HEK293 (cell line): ENCODE results near the gene ANO7.

Experiments used
- CTCF ChIA-PET: fragments of 350-600 bp; formaldehyde crosslinking; extraction: SDS; loops from one replicate; lab custom pipeline; 2021; ENCODE audit warnings: antibody characterized with exemption; lab: Yijun Ruan, JAX
- POLR2A ChIA-PET: fragments of 300-600 bp; formaldehyde crosslinking; extraction: SDS; loops from one replicate; lab custom pipeline; 2020; ENCODE audit warnings: antibody characterized with exemption, inconsistent platforms; lab: Yijun Ruan, JAX
- H3K27ac ChIP-seq: fragments of 200-500 bp; sonication (Bioruptor generic); 2 replicates; pipeline ENCODE4 v1.5.1; 2014; ENCODE audit warnings: low read depth, low read length, control low read depth, inconsistent platforms; ENCODE audit errors: extremely low read depth
- H3K36me3 ChIP-seq, 2 experiments: fragments of 200-500 bp in 1 of 2; sonication (Bioruptor generic) in 1 of 2; 1 replicate in 1 of 2; 2 replicates in 1 of 2; pipeline ENCODE4 v1.5.1; 2014 to 2017; ENCODE audit warnings: inconsistent platforms in 2 of 2, low read length in 2 of 2; ENCODE audit not compliant: control insufficient read depth in 2 of 2, insufficient read depth in 1 of 2
- H3K4me1 ChIP-seq: fragments of 200-500 bp; sonication (Bioruptor generic); 2 replicates; pipeline ENCODE4 v1.5.1; 2014; ENCODE audit warnings: mild to moderate bottlenecking, low read length, inconsistent platforms; ENCODE audit not compliant: control insufficient read depth, insufficient read depth
- H3K4me3 ChIP-seq: 2 replicates; pipeline ENCODE4 v1.5.1; 2011; ENCODE audit warnings: low read depth, mild to moderate bottlenecking, control low read depth, low read length, moderate library complexity
- H3K9me3 ChIP-seq: fragments of 200-500 bp; sonication (Bioruptor generic); 2 replicates; pipeline ENCODE4 v1.5.1; 2014; ENCODE audit warnings: low read depth, low read length, inconsistent platforms; ENCODE audit not compliant: control insufficient read depth, insufficient read depth
- CTCF ChIP-seq: fragments of 450-650 bp; formaldehyde crosslinking; IDR thresholded peaks from 2 replicates; pipeline ENCODE4 v1.5.1; 2016; ENCODE audit warnings: missing biosample characterization, missing genetic modification characterization
- GLI2 ChIP-seq: fragments of 450-650 bp; formaldehyde crosslinking; IDR thresholded peaks from 2 replicates; pipeline ENCODE4; 2017; ENCODE audit warnings: missing biosample characterization, missing genetic modification characterization, low read depth, borderline replicate concordance
- INSM2 ChIP-seq: fragments of 450-650 bp; formaldehyde crosslinking; IDR thresholded peaks from 2 replicates; pipeline ENCODE4 v1.5.1; 2016; ENCODE audit warnings: missing biosample characterization, missing genetic modification characterization
- PRDM4 ChIP-seq: fragments of 450-650 bp; formaldehyde crosslinking; IDR thresholded peaks from 2 replicates; pipeline ENCODE4 v1.5.1; 2017; ENCODE audit warnings: missing biosample characterization, missing genetic modification characterization
- SETDB1 ChIP-seq: IDR thresholded peaks from one replicate; pipeline ENCODE4 v1.6.1; 2017; ENCODE audit warnings: mild to moderate bottlenecking, low read length, moderate library complexity, mixed read lengths; ENCODE audit not compliant: insufficient read length
- SP2 ChIP-seq: fragments of 450-650 bp; formaldehyde crosslinking; IDR thresholded peaks from 2 replicates; pipeline ENCODE4 v1.5.1; 2016; ENCODE audit warnings: missing biosample characterization, missing genetic modification characterization
- SP3 ChIP-seq: fragments of 450-650 bp; formaldehyde crosslinking; IDR thresholded peaks from 2 replicates; pipeline ENCODE4 v1.5.1; 2016; ENCODE audit warnings: missing biosample characterization, missing genetic modification characterization
- ZBTB20 ChIP-seq: fragments of 450-650 bp; formaldehyde crosslinking; IDR thresholded peaks from 2 replicates; pipeline ENCODE4 v1.5.1; 2016; ENCODE audit warnings: missing biosample characterization, missing genetic modification characterization
- ZNF324 ChIP-seq: fragments of 450-650 bp; formaldehyde crosslinking; IDR thresholded peaks from 2 replicates; pipeline ENCODE4 v1.5.1; 2016; ENCODE audit warnings: missing biosample characterization, missing genetic modification characterization
- ZNF335 ChIP-seq: fragments of 450-650 bp; formaldehyde crosslinking; conservative IDR thresholded peaks from 2 replicates; pipeline ENCODE4 v1.5.1; 2016; ENCODE audit warnings: missing biosample characterization, missing genetic modification characterization
- ZNF423 ChIP-seq: fragments of 450-650 bp; formaldehyde crosslinking; IDR thresholded peaks from 2 replicates; pipeline ENCODE4 v1.5.1; 2016; ENCODE audit warnings: missing biosample characterization, missing genetic modification characterization
- ZNF426 ChIP-seq: fragments of 450-650 bp; formaldehyde crosslinking; IDR thresholded peaks from 2 replicates; pipeline ENCODE4 v1.5.1; 2017; ENCODE audit warnings: missing biosample characterization, missing genetic modification characterization, mild to moderate bottlenecking, inconsistent platforms, moderate library complexity
- ZNF488 ChIP-seq: fragments of 450-650 bp; formaldehyde crosslinking; IDR thresholded peaks from 2 replicates; pipeline ENCODE4 v1.5.1; 2016; ENCODE audit warnings: missing biosample characterization, missing genetic modification characterization
- ZNF571 ChIP-seq: fragments of 450-650 bp; formaldehyde crosslinking; IDR thresholded peaks from 2 replicates; pipeline ENCODE4 v1.5.0; 2017; ENCODE audit warnings: missing biosample characterization, missing genetic modification characterization
- ZNF585B ChIP-seq: fragments of 450-650 bp; formaldehyde crosslinking; IDR thresholded peaks from 2 replicates; pipeline ENCODE4 v1.5.1; 2016; ENCODE audit warnings: missing biosample characterization, missing genetic modification characterization
- ZNF610 ChIP-seq: fragments of 450-650 bp; formaldehyde crosslinking; IDR thresholded peaks from 2 replicates; pipeline ENCODE4 v1.5.1; 2016; ENCODE audit warnings: missing biosample characterization, missing genetic modification characterization, borderline replicate concordance
- ZNF704 ChIP-seq: fragments of 450-650 bp; formaldehyde crosslinking; IDR thresholded peaks from 2 replicates; pipeline ENCODE4 v1.5.1; 2016; ENCODE audit warnings: missing biosample characterization, missing genetic modification characterization
- ZNF777 ChIP-seq: fragments of 450-650 bp; formaldehyde crosslinking; IDR thresholded peaks from 2 replicates; pipeline ENCODE4 v1.5.1; 2017; ENCODE audit warnings: missing biosample characterization, missing genetic modification characterization, borderline replicate concordance
- ZSCAN18 ChIP-seq: fragments of 450-650 bp; formaldehyde crosslinking; IDR thresholded peaks from 2 replicates; pipeline ENCODE4 v1.5.1; 2016; ENCODE audit warnings: missing biosample characterization, missing genetic modification characterization

Gene ANO7

GRCh38 chr2:241273210-241274020 lies 84.9 kb downstream of the ANO7 start:
- POLR2A ChIA-PET: no interaction called here
- H3K9me3 ChIP-seq: no peaks in the 10 kb centered on the region

More at GRCh38 chr2:241273210-241274020, 84.9 kb downstream of the ANO7 start:
- Histone ChIP-seq H3K4me1 (peaks cover 6% of the 10 kb centered on the region), H3K36me3 (peaks cover 0 to 18% of the 10 kb centered on the region in 2 experiments; a peak in 1 of 3 replicates)
- no peak for TF ChIP-seq ZNF571 (tag by site-specific recombination)
- TF ChIP-seq ZNF324 (tag by site-specific recombination): no peak
- no peak for TF ChIP-seq ZNF423
- no peak for TF ChIP-seq ZSCAN18 (tag by site-specific recombination)
- TF ChIP-seq SP2: no peak
- TF ChIP-seq ZNF488 (tag by site-specific recombination): no peak
- no peak; the same call in 1 of the 2 replicates for TF ChIP-seq SP3 (tag by site-specific recombination)
- no peak for TF ChIP-seq ZNF704 (tag by site-specific recombination)
- TF ChIP-seq ZNF610 (tag by site-specific recombination): no peak
- peak; percentile 44; the same call in 1 of the 2 replicates for TF ChIP-seq CTCF (tag by site-specific recombination)
- no peak for TF ChIP-seq SETDB1
- no peak for TF ChIP-seq ZNF426 (tag by site-specific recombination)
- TF ChIP-seq PRDM4: no peak
- TF ChIP-seq ZNF777 (tag by site-specific recombination): no peak
- 0 out of 2 replicates have a peak, but pooled peaks have one; percentile 6 for TF ChIP-seq ZNF335 (tag by site-specific recombination)
- TF ChIP-seq ZNF585B (tag by site-specific recombination): no peak
- peak; percentile 16; the same call in 1 of the 2 replicates for TF ChIP-seq ZBTB20 (tag by site-specific recombination)
- no peak for TF ChIP-seq GLI2 (tag by site-specific recombination)
- no peak for TF ChIP-seq INSM2 (tag by site-specific recombination)
- TF ChIP-seq, all 188 proteins: peak for 3
- H3K4me3 ChIP-seq: peak overlapping the region; percentile 80
- CTCF ChIA-PET: interaction anchor here (0.7 kb wide), 1 partner anchor 433 kb away, joined by 3 read pairs; no protein-coding TSS in a partner anchor
- H3K27ac ChIP-seq: no peak overlapping the region; the same call in none of the 2 replicates
